HepG2 (cell line): ENCODE measurements around the gene JSRP1. TPM values are rescaled to one million over a fixed set of nuclear protein-coding genes. Genes with fewer than 3 reads are reported as not detected.

Source experiments
- CCAR2 ChIP-seq: fragments of 200-400 bp; formaldehyde crosslinking; optimal IDR thresholded peaks from 2 replicates; pipeline ENCODE3; 2018; ENCODE audit warnings: low read depth, mild to moderate bottlenecking, low read length, moderate library complexity
- ESRRA ChIP-seq: sonication (generic); formaldehyde crosslinking; IDR thresholded peaks from 2 replicates; pipeline ENCODE4 v1.5.1; 2020; ENCODE audit warnings: mild to moderate bottlenecking, low read depth, missing genetic modification reagents
- FOXA3 ChIP-seq: IDR thresholded peaks from 2 replicates; pipeline ENCODE4 v1.6.1; 2016; ENCODE audit warnings: missing genetic modification reagents, missing compliant biosample characterization
- HOXA3 ChIP-seq: sonication (generic); formaldehyde crosslinking; IDR thresholded peaks from 2 replicates; pipeline ENCODE4 v1.5.0; 2020; ENCODE audit warnings: missing genetic modification reagents
- ISL2 ChIP-seq: sonication (generic); formaldehyde crosslinking; IDR thresholded peaks from 2 replicates; pipeline ENCODE4 v1.5.0; 2020; ENCODE audit warnings: missing genetic modification reagents
- MYC ChIP-seq: sonication (generic); formaldehyde crosslinking; IDR thresholded peaks from 2 replicates; pipeline ENCODE4 v1.9.0; 2021; ENCODE audit warnings: missing genetic modification reagents, borderline replicate concordance
- NFE2 ChIP-seq: sonication (generic); formaldehyde crosslinking; IDR thresholded peaks from 2 replicates; pipeline ENCODE4 v1.4.0; 2020; ENCODE audit warnings: missing genetic modification reagents
- NR2F2 ChIP-seq: IDR thresholded peaks from 2 replicates; pipeline ENCODE4 v1.6.1; 2012; ENCODE audit warnings: low read depth, inconsistent platforms, borderline replicate concordance
- SCMH1 ChIP-seq: sonication (generic); formaldehyde crosslinking; IDR thresholded peaks from 2 replicates; pipeline ENCODE4 v1.9.0; 2021; ENCODE audit warnings: missing genetic modification reagents, mild to moderate bottlenecking, borderline replicate concordance
- TCF7 ChIP-seq: sonication (generic); IDR thresholded peaks from 2 replicates; pipeline ENCODE4 v1.6.1; 2016; ENCODE audit warnings: antibody characterized with exemption, low read depth
- ZNF280D ChIP-seq: sonication (generic); formaldehyde crosslinking; IDR thresholded peaks from 2 replicates; pipeline ENCODE4 v1.5.1; 2020; ENCODE audit warnings: mild to moderate bottlenecking, missing genetic modification reagents
- ZNF570 ChIP-seq: sonication (generic); formaldehyde crosslinking; IDR thresholded peaks from 2 replicates; pipeline ENCODE4 v1.4.0; 2020; ENCODE audit warnings: mild to moderate bottlenecking, missing genetic modification reagents, borderline replicate concordance
- ZNF670 ChIP-seq: sonication (generic); formaldehyde crosslinking; IDR thresholded peaks from 2 replicates; pipeline ENCODE4 v1.8.0; 2022; ENCODE audit warnings: mild to moderate bottlenecking, missing genetic modification reagents, borderline replicate concordance
- ZNF672 ChIP-seq: sonication (generic); formaldehyde crosslinking; IDR thresholded peaks from 2 replicates; pipeline ENCODE4 v1.8.1; 2022; ENCODE audit warnings: missing genetic modification reagents
- ZNF710 ChIP-seq: sonication (generic); formaldehyde crosslinking; IDR thresholded peaks from 2 replicates; pipeline ENCODE4 v1.5.0; 2020; ENCODE audit warnings: mild to moderate bottlenecking, missing genetic modification reagents, borderline replicate concordance
- ZNF776 ChIP-seq: sonication (generic); formaldehyde crosslinking; IDR thresholded peaks from 2 replicates; pipeline ENCODE4 v1.4.0; 2020; ENCODE audit warnings: mild to moderate bottlenecking, missing genetic modification reagents
- ZNF891 ChIP-seq: sonication (generic); formaldehyde crosslinking; IDR thresholded peaks from 2 replicates; pipeline ENCODE4 v1.5.0; 2020; ENCODE audit warnings: mild to moderate bottlenecking, missing genetic modification reagents
- polyA plus RNA-seq, 8 experiments: library from polyadenylated mRNA; depleted of rRNA in 3 of 8; stranded (reverse) in 7 of 8; unstranded in 1 of 8; fragments of >200 nt; fragmentation: Illumina TruSeq in 4 of 8; extraction: Trizol in 4 of 8; gene quantifications; 2 replicates each; pipeline versions ENCODE4 v1.2.1 to v1.2.3, GENCODE V29; 2011 to 2016; ENCODE audit warnings: low read depth in 4 of 8, missing spikeins in 1 of 8, mixed read lengths in 1 of 8; ENCODE audit not compliant: insufficient read depth in 1 of 8
- total RNA-seq, 5 experiments: library from RNA; depleted of rRNA; stranded (reverse); fragments of >200 nt; fragmentation: Illumina TruSeq; extraction: Trizol; gene quantifications; 2 replicates each; pipeline ENCODE4 v1.2.3, GENCODE V29; 2016; ENCODE audit warnings: low read depth in 1 of 5
- TF ChIP-seq, protein P1 (sequence below): sonication (generic); formaldehyde crosslinking; IDR thresholded peaks from 2 replicates; pipeline ENCODE4 v1.5.0; 2020; ENCODE audit warnings: missing genetic modification reagents
- TF ChIP-seq, protein P2 (sequence below): sonication (generic); formaldehyde crosslinking; IDR thresholded peaks from 2 replicates; pipeline ENCODE4 v1.4.0; 2020; ENCODE audit warnings: low read depth, missing genetic modification reagents

JSRP1 gene
- total and polyA plus RNA-seq, 2 of the 13 experiments (the other 11 are each of a cell fraction or from before 2014, with no cell fraction given): 0.16 to 0.38 TPM

DNA sequence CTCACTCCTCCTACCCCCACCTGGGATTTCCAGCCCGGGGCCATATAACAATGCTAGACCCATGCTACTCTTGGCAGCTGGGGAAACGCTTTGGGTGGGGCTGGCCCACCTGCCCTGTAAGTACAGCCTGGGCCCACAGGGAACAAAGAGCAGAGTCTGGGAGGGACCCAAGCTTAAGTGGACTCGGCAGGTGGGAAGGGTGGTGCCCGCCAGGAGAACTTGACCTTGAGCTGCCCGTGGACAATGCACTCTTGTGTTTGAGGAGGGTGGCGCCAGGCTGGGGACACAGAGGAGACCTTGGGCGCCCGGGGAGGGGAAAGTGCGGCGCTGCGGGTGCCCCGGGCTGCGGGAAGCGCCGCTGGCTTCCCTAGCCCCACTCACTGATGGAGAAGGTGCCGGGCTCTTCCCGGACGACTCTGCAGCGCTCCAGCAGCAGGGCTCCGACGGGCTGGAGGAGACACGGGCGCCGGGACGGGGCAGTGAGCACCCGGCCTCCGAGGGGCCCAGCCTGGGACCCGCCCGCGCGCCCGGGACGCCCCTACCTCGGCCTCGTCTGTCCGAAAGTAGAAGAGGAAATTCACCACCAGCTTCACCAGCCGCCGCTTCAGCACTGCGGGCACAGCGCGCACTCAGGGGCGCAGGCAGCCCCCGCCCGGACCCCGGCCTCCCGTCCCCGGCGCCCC is 20.7 kb downstream of the JSRP1 start (continued):
- TF ChIP-seq, protein P1, sequence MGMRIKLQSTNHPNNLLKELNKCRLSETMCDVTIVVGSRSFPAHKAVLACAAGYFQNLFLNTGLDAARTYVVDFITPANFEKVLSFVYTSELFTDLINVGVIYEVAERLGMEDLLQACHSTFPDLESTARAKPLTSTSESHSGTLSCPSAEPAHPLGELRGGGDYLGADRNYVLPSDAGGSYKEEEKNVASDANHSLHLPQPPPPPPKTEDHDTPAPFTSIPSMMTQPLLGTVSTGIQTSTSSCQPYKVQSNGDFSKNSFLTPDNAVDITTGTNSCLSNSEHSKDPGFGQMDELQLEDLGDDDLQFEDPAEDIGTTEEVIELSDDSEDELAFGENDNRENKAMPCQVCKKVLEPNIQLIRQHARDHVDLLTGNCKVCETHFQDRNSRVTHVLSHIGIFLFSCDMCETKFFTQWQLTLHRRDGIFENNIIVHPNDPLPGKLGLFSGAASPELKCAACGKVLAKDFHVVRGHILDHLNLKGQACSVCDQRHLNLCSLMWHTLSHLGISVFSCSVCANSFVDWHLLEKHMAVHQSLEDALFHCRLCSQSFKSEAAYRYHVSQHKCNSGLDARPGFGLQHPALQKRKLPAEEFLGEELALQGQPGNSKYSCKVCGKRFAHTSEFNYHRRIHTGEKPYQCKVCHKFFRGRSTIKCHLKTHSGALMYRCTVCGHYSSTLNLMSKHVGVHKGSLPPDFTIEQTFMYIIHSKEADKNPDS: no peak; the same call in 1 of the 2 replicates
- TF ChIP-seq NFE2 (CRISPR knock-in tag) (no peak), HOXA3 (peak; percentile 61; the same call in 1 of the 2 replicates), ZNF710 (no peak), ZNF672 (CRISPR knock-in tag) (0 out of 2 replicates have a peak, but pooled peaks have one; percentile 60), ESRRA (peak; percentile 88), ZNF570 (CRISPR knock-in tag) (no peak), SCMH1 (no peak), MYC (CRISPR knock-in tag) (peak; percentile 29), ISL2 (CRISPR knock-in tag) (0 out of 2 replicates have a peak, but pooled peaks have one; percentile 48), ZNF776 (no peak), NR2F2 (peak; percentile 8; the same call in 1 of the 2 replicates), FOXA3 (peak; percentile 45), ZNF280D (CRISPR knock-in tag) (0 out of 2 replicates have a peak, but pooled peaks have one; percentile 23), TCF7 (no peak), ZNF670 (CRISPR knock-in tag) (no peak), ZNF891 (CRISPR knock-in tag) (no peak), CCAR2 (no peak)
- TF ChIP-seq, protein P2, sequence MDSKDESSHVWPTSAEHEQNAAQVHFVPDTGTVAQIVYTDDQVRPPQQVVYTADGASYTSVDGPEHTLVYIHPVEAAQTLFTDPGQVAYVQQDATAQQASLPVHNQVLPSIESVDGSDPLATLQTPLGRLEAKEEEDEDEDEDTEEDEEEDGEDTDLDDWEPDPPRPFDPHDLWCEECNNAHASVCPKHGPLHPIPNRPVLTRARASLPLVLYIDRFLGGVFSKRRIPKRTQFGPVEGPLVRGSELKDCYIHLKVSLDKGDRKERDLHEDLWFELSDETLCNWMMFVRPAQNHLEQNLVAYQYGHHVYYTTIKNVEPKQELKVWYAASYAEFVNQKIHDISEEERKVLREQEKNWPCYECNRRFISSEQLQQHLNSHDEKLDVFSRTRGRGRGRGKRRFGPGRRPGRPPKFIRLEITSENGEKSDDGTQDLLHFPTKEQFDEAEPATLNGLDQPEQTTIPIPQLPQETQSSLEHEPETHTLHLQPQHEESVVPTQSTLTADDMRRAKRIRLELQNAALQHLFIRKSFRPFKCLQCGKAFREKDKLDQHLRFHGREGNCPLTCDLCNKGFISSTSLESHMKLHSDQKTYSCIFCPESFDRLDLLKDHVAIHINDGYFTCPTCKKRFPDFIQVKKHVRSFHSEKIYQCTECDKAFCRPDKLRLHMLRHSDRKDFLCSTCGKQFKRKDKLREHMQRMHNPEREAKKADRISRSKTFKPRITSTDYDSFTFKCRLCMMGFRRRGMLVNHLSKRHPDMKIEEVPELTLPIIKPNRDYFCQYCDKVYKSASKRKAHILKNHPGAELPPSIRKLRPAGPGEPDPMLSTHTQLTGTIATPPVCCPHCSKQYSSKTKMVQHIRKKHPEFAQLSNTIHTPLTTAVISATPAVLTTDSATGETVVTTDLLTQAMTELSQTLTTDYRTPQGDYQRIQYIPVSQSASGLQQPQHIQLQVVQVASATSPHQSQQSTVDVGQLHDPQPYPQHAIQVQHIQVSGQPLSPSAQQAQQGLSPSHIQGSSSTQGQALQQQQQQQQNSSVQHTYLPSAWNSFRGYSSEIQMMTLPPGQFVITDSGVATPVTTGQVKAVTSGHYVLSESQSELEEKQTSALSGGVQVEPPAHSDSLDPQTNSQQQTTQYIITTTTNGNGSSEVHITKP (CRISPR knock-in tag): peak; percentile 46; the same call in 1 of the 2 replicates
